WTC11 (cell line): ENCODE measurements around the gene GRK2. TPM values are rescaled to one million over a fixed set of nuclear protein-coding genes. Genes with fewer than 3 reads are reported as not detected.

Experiments used
- ATAC-seq: fragments of 200-7000 bp; cut with Tn5 transposase; 2 replicates; pipeline ENCODE4 v1.10.0; 2021; ENCODE audit warnings: mild to moderate bottlenecking, moderate library complexity
- CTCF ChIA-PET: fragments of 300-600 bp; sonication (Branson Sonifier 250); formaldehyde crosslinking; loops from one replicate; lab custom pipeline; 2021; ENCODE audit warnings: antibody characterized with exemption; lab: Charles Lee
- POLR2A ChIA-PET: fragments of 350-600 bp; sonication (Branson Sonifier 250); formaldehyde crosslinking; loops from one replicate; lab custom pipeline; 2021; ENCODE audit warnings: antibody characterized with exemption; lab: Charles Lee
- DNase-seq: peaks from one replicate; pipeline ENCODE4 v3.0.0; 2021; ENCODE audit warnings: low spot score
- H3K27ac Mint-ChIP-seq: 2 replicates; pipeline ENCODE4 v1.8.0; 2021; ENCODE audit warnings: mixed read lengths
- H3K27me3 Mint-ChIP-seq: 2 replicates; pipeline ENCODE4 v1.8.0; 2021; ENCODE audit warnings: low read depth, mild to moderate bottlenecking, moderate library complexity, mixed read lengths
- H3K36me3 Mint-ChIP-seq: 2 replicates; pipeline ENCODE4 v1.8.0; 2021; ENCODE audit warnings: mixed read lengths
- H3K4me1 Mint-ChIP-seq: 2 replicates; pipeline ENCODE4 v1.8.0; 2022; ENCODE audit warnings: mixed read lengths
- H3K4me3 Mint-ChIP-seq: 2 replicates; pipeline ENCODE4 v1.8.0; 2021; ENCODE audit warnings: mild to moderate bottlenecking, moderate library complexity, mixed read lengths
- H3K9me3 Mint-ChIP-seq: 2 replicates; pipeline ENCODE4 v1.8.0; 2021; ENCODE audit warnings: mixed read lengths
- ARID4B ChIP-seq: sonication (generic); formaldehyde crosslinking; IDR thresholded peaks from 2 replicates; pipeline ENCODE4 v1.8.0; 2023; ENCODE audit warnings: missing genetic modification reagents, mild to moderate bottlenecking, borderline replicate concordance
- ATF2 ChIP-seq: sonication (generic); formaldehyde crosslinking; IDR thresholded peaks from 2 replicates; pipeline ENCODE4 v1.8.1; 2022; ENCODE audit warnings: low read depth, missing genetic modification reagents, borderline replicate concordance
- ATF6 ChIP-seq: sonication (generic); formaldehyde crosslinking; IDR thresholded peaks from 2 replicates; pipeline ENCODE4 v1.8.1; 2023; ENCODE audit warnings: mild to moderate bottlenecking, missing genetic modification reagents
- EMX1 ChIP-seq: fragments of 250-450 bp; sonication (Bioruptor Pico); IDR thresholded peaks from 2 replicates; pipeline ENCODE4 v1.8.0; 2021; ENCODE audit warnings: mild to moderate bottlenecking
- FOXJ3 ChIP-seq: sonication (generic); formaldehyde crosslinking; IDR thresholded peaks from 2 replicates; pipeline ENCODE4 v1.9.0; 2021; ENCODE audit warnings: missing genetic modification reagents, mild to moderate bottlenecking, borderline replicate concordance
- FOXP1 ChIP-seq: sonication (generic); formaldehyde crosslinking; IDR thresholded peaks from 2 replicates; pipeline ENCODE4 v1.8.0; 2022; ENCODE audit warnings: missing genetic modification reagents, mild to moderate bottlenecking, moderate library complexity, borderline replicate concordance
- IRF2 ChIP-seq: sonication (generic); formaldehyde crosslinking; IDR thresholded peaks from 2 replicates; pipeline ENCODE4 v1.8.0; 2022; ENCODE audit warnings: low read depth, missing genetic modification reagents, borderline replicate concordance
- MLX ChIP-seq: sonication (generic); formaldehyde crosslinking; IDR thresholded peaks from 2 replicates; pipeline ENCODE4 v1.8.1; 2023; ENCODE audit warnings: mild to moderate bottlenecking, missing genetic modification reagents, moderate library complexity
- NR1H2 ChIP-seq: sonication (generic); formaldehyde crosslinking; IDR thresholded peaks from 2 replicates; pipeline ENCODE4 v1.9.0; 2021; ENCODE audit warnings: mild to moderate bottlenecking, moderate library complexity, missing genetic modification reagents
- PREB ChIP-seq: sonication (generic); formaldehyde crosslinking; IDR thresholded peaks from 2 replicates; pipeline ENCODE4 v1.8.1; 2022; ENCODE audit warnings: mild to moderate bottlenecking, missing genetic modification reagents, moderate library complexity, borderline replicate concordance
- PRRX2 ChIP-seq: fragments of 250-450 bp; sonication (Bioruptor Pico); IDR thresholded peaks from 2 replicates; pipeline ENCODE4 v1.8.0; 2021; ENCODE audit warnings: mild to moderate bottlenecking
- RORB ChIP-seq: fragments of 250-450 bp; sonication (Bioruptor Pico); IDR thresholded peaks from 2 replicates; pipeline ENCODE4 v1.9.0; 2021; ENCODE audit warnings: mild to moderate bottlenecking
- TCF7 ChIP-seq: sonication (generic); formaldehyde crosslinking; IDR thresholded peaks from 2 replicates; pipeline ENCODE4 v1.8.0; 2022; ENCODE audit warnings: mild to moderate bottlenecking, low read depth, missing genetic modification reagents, moderate library complexity
- ZNF423 ChIP-seq: fragments of 250-450 bp; sonication (Bioruptor Pico); IDR thresholded peaks from 2 replicates; pipeline ENCODE4 v2.1.2; 2022; ENCODE audit warnings: mild to moderate bottlenecking, moderate library complexity
- ZNF425 ChIP-seq: fragments of 250-450 bp; sonication (Bioruptor Pico); conservative IDR thresholded peaks from 2 replicates; pipeline ENCODE4 v1.9.0; 2021; ENCODE audit warnings: mild to moderate bottlenecking
- total RNA-seq: library from RNA; stranded (reverse); gene quantifications from 3 replicates; pipeline ENCODE4 v1.2.3, GENCODE V29; 2021

GRK2 gene
- total RNA-seq, 1 experiment from 2014 or later = 68.1 TPM

GRCh38 chr11:67264877-67265632 lies 1.2 kb upstream of the GRK2 start:
- H3K4me3 Mint-ChIP-seq = peak overlapping the region; percentile 70
- H3K36me3 Mint-ChIP-seq = no peaks in the 10 kb centered on the region

More at GRCh38 chr11:67264877-67265632, 1.2 kb upstream of the GRK2 start:
- Mint-ChIP-seq H3K27me3 (peaks cover 30% of the 10 kb centered on the region), H3K27ac (no peak overlapping the region), H3K4me1 (peaks cover 40% of the 10 kb centered on the region), H3K9me3 (no peaks in the 10 kb centered on the region)
- CTCF ChIA-PET = interaction anchor here (1.0 to 4.6 kb wide), 3 partner anchors 12 to 52 kb away, joined by 3 to 122 read pairs (median 4); partner anchors contain the start of gene SSH3
- no peak for DNase-seq
- TF ChIP-seq EMX1 (CRISPR knock-in tag) (no peak), MLX (CRISPR knock-in tag) (no peak), PRRX2 (CRISPR knock-in tag) (no peak), NR1H2 (CRISPR knock-in tag) (no peak), ZNF425 (CRISPR knock-in tag) (no peak), ATF2 (CRISPR knock-in tag) (no peak), ATF6 (CRISPR knock-in tag) (no peak), ZNF423 (no peak), TCF7 (CRISPR knock-in tag) (no peak), RORB (CRISPR knock-in tag) (no peak), PREB (CRISPR knock-in tag) (no peak), IRF2 (no peak), FOXP1 (CRISPR knock-in tag) (no peak), FOXJ3 (CRISPR knock-in tag) (no peak), ARID4B (CRISPR knock-in tag) (no peak)
- POLR2A ChIA-PET = no interaction called here
- no peak for ATAC-seq
